ENCODE results near the gene TMEM272. TPM values are rescaled to one million over a fixed set of nuclear protein-coding genes. Genes with fewer than 3 reads are reported as not detected.

TMEM272 gene
- polyA plus RNA-seq, 1 donor: 0.29 TPM

GRCh38 chr13:51805925-51806324, 39.1 kb downstream of the TMEM272 start:
- no peak for DNase-seq (ENCODE audit: low read depth)

DNA sequence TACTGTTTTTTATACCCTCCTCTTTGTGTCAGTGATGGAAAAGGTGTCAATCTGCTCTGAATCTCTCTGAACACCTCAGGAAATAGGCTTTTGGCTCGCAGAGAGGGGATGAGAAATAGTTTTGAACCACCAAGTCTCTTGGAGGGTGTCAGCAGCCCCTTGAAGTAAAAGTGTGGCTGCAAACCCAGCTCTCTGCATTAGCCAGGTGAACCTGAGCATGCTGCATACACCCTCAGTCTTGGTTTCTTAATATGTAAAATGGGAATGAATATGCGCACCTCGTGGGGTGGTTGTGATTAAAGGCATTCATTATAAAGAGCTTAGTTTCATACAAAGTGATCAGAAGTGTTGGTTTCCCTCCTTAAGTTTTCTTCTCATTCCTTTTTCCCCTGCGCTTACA, 39.7 kb downstream of the TMEM272 start:
- no peak for DNase-seq (ENCODE audit: low read depth)

- no peak for DNase-seq (ENCODE audit: low read depth)
Measured at GRCh38 chr13:51804295-51805172, 40.4 kb downstream of the TMEM272 start.

DNA sequence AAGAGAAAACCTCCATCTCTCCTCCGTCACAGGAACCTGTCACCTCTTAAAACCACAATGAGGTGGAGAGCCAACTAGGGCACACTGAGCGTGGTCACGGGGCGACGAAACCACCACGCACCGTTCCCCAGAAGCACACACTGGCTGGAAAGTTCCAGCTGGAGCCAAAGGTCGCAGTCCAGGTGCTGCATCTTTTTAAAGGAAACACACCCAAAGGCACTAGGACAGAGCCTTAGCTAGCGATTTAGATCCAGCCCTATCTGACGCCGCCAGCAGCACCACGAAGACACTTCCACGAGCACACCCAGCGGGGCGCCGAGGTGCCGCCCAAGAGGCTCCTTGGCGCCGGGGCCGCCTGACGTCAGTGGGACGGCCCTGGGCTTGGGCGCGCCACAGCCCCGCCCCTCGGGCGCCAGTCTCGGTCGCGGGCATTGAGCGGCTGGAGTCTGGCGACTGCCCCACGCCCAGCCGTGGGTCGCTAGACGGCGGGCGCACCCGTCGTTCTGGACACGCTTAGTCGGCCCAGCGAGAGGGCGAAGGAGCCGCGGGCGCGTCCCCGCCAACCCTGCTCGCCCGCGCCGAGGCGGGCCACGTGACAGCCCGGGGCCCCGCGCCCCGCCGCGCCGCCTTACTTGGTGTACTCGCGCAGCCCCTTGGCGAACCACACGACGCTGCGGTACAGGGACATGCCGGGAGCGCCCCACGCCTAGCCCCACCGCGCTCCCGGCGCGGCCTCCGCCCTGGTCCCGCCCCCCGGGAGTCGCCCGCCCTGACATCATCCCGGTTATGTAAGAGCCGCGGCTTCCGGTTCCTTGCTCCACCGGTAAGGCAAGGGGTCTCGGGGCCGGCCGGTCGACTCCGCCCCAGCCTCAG, 41.3 kb downstream of the TMEM272 start, which contains the start of gene DHRS12:
Gene DHRS12, minus strand, starts transcription at position 742 of the 873 bp plus-strand sequence. CDS start 4,504 bp downstream, outside the sequence.
- DNase-seq (ENCODE audit: low read depth): peak; percentile 53

GRCh38 chr13:51802631-51803418, 42.2 kb downstream of the TMEM272 start:
- DNase-seq (ENCODE audit: low read depth): no peak

- DNase-seq (ENCODE audit: low read depth): no peak
Measured at GRCh38 chr13:51801631-51802099, 43.3 kb downstream of the TMEM272 start.

DNA sequence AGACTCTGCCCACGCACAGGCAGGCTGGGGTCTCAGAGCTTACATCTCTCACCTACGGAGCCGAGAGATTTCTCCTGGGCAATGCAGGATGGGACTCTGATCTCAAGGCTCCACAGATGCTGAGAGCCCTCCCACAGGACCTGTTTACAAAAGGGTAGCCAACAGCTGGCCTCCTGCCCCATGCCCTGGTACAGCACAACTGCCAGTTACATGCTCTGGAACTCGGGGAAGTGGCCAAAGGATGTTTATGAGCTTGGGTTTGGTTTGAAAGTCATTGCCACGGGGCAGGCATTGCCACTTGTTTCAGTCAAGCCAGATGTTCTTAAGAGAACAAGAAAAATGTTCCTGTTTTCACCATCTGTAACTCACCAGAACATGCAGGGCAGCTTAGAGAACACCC, 44.5 kb downstream of the TMEM272 start:
- DNase-seq (ENCODE audit: low read depth): no peak

- no peak for DNase-seq (ENCODE audit: low read depth)
Measured at GRCh38 chr13:51799261-51799660, 45.7 kb downstream of the TMEM272 start.

DNA sequence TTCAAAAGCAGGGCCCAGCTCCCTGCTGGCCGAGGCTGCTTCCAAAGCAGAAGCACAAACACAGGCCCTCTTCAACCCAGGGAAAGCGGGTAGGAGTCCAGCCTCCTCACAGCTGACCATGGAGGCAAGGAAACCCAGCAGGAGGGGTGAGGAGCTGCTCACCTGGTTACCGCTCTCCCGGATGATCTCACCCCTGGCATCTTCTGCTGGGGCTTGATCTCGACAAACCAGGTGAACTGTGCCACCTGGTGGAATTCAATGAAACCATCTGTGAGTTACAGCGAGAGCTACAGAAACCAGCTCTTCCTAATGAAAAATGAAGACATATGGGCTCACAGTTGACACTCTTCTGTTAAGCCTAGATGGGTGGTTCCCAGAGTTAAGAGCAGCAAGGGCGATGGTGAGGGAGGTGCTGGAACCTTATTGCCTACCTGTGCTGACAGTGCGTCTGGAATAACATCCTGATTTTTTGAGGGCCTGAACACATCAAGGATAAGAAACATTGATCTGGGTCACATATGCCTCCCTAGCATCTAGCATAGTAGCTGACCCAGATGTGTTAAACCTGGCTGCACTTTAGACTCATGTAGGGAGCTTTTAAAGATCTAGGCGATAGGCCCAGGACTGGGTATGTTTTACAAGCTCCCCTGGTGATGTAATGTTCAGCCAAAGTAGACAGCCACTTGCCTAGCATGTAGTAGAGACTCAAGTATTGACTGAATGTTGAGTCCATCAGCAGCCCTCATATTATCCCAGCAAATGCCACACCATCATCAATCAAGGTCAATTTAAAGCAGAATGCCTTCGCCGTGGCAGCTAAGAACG, 47.1 kb downstream of the TMEM272 start:
- no peak for DNase-seq (ENCODE audit: low read depth)

- DNase-seq (ENCODE audit: low read depth): no peak
Measured at GRCh38 chr13:51796546-51796945, 48.4 kb downstream of the TMEM272 start.

DNA sequence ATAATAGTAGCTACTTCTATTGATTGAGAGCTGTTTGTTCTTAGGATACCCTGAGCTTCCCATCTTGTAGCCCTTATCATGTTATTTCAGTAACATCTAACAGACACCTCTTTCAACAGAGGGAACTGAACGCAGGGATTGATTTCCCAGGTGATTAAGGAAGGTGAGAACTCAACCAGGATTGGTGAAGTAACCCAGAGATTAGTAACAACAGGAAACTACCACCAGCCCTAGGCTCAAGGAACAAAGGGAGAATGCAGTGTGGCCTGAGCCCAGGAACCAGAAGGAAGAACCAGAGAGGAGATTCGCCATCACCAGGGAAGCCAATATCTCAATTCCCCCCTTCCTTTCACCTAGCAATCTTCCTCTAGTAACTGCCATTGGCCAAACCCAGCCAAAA, 49.6 kb downstream of the TMEM272 start:
- DNase-seq (ENCODE audit: low read depth): no peak

GRCh38 chr13:51794964-51795363, 50.0 kb downstream of the TMEM272 start:
- DNase-seq (ENCODE audit: low read depth): no peak

- no peak for DNase-seq (ENCODE audit: low read depth)
Measured at GRCh38 chr13:51793570-51794271, 51.3 kb downstream of the TMEM272 start.

DNA sequence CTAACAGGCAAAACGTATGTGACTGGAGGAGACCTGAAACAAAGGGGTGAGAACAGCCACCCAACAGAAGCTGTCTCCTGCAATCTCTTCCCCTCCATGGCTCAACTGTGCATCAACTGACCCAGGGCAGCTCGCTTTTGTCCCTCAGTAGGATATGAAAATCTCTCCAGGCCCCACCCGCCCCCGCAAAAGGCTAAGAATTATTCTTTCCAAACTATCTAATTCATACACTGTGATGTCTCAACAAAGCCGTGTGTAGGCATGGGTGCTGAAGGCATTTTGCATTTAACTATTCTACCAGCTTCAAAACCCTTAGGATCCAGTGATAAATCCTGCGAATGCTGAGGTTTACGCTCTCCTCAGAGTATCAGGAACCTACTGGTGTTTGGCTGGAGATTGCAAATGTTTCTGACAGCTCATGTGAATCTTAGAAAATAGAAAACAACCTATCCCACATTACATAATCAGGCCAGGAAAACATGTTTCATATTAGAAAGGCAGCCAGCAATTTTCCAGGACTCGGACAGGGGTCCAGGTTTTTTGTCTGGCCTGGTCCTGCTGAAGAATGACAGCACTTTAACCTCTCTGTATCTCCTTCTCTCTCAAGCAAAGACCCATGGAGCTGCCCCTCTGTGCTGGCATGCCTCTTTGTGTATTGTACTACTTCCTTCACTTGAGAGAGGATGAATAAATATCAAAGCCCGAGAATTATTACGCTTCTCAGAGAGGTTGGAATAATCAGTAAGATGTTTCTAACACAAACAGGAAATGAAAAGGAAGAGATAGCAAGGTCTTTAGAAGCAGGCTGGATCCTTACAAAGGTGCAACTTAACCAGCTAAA, 58.3 kb downstream of the TMEM272 start:
- peak; percentile 48 for DNase-seq (ENCODE audit: low read depth)

GRCh38 chr13:51785712-51786424, 59.1 kb downstream of the TMEM272 start:
- no peak for DNase-seq (ENCODE audit: low read depth)

DNA sequence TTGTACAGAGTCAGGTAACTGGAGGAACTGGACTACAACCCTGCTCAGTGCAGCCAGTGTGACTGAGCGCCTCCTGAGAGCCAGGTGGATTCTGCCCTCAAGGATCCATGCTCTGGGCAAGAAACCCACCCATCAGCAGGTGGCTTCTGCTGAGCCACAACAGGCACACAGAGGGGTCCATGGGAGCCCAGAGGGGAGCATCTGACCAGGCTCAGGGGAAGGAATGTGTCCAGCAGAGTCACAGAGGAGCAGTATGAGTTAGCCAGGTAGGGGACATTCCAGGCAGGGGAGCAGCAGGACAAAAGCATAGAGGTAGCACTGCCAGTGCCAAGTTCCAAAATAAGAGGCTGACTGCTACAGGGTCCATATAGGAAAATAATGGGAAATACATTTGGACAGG, 60.9 kb downstream of the TMEM272 start:
- no peak for DNase-seq (ENCODE audit: low read depth)

- DNase-seq (ENCODE audit: low read depth): no peak
Measured at GRCh38 chr13:51783428-51784094, 61.4 kb downstream of the TMEM272 start.

Measured in forelimb muscle (tissue), 1 donor.